ENCODE measurements around the gene ADAMTS14. TPM values are rescaled to one million over a fixed set of nuclear protein-coding genes. Genes with fewer than 3 reads are reported as not detected.
"Not testable (repeated sequence)": the region's sequence is repeated elsewhere in the genome, so short reads cannot be mapped to it uniquely, and the experiment has no call there.

Gene ADAMTS14
- polyA plus RNA-seq, 1 donor (not counting 4 experiments of a cell fraction or from before 2014, with no cell fraction given), result 0.09 TPM

- Histone ChIP-seq H2AFZ (ENCODE audit: control insufficient read depth, low read length) (no peak overlapping the region), H3K4me3 (ENCODE audit: control insufficient read depth in 2 of 3, extremely low read depth in 1 of 3, insufficient read depth in 2 of 3, low read depth in 1 of 3, low read length in 3 of 3) (no peak overlapping the region), H4K20me1 (ENCODE audit: control insufficient read depth, extremely low read depth, insufficient read depth, low read length) (no peaks in the 10 kb centered on the region), H3K9me1 (ENCODE audit: control insufficient read depth, extremely low read depth, insufficient read depth, low read length) (no peaks in the 10 kb centered on the region), H3K79me2 (ENCODE audit: control insufficient read depth, insufficient read depth, low read length) (no peaks in the 10 kb centered on the region), H3K4me2 (ENCODE audit: control insufficient read depth, extremely low read depth, insufficient read depth, low read depth, low read length) (no peak overlapping the region), H3K4me1 (ENCODE audit: control insufficient read depth, extremely low read depth, insufficient read depth, low read length) (no peaks in the 10 kb centered on the region), H3K27ac (ENCODE audit: control insufficient read depth, insufficient read depth, low read length) (no peak overlapping the region), H3K36me3 (ENCODE audit: control insufficient read depth in 2 of 2, extremely low read depth in 1 of 2, insufficient read depth in 2 of 2, low read length in 2 of 2) (no peaks in the 10 kb centered on the region), H3K9ac (ENCODE audit: control insufficient read depth, extremely low read depth, insufficient read depth, low read length) (no peak overlapping the region), H3K9me3 (ENCODE audit: control insufficient read depth, low read depth, low read length) (no peaks in the 10 kb centered on the region), H3K27me3 (ENCODE audit: control insufficient read depth, extremely low read depth, insufficient read depth, low read length) (peaks cover 22% of the 10 kb centered on the region)
- no peak for DNase-seq (ENCODE audit: low read depth, low spot score)
- dilution Hi-C loops (cut with MboI; ENCODE audit: extremely low pct_ligation_motif_present, low sequenced_read_pairs), result no loop called here
- no peak for FAIRE-seq
- TF ChIP-seq EZH2 (IDR thresholded peaks at IDR 0.05; ENCODE audit: low read length) (no peak), CTCF (optimal IDR thresholded peaks at IDR 0.05 in 1 of 3, IDR thresholded peaks at IDR 0.05 in 1 of 3, conservative IDR thresholded peaks at IDR 0.05 in 1 of 3; ENCODE audit: extremely low read depth in 1 of 3, insufficient read depth in 2 of 3, low read length in 3 of 3) (no peak)
Observed at GRCh38 chr10:70765794-70766594, 93.7 kb downstream of the ADAMTS14 start.

DNA sequence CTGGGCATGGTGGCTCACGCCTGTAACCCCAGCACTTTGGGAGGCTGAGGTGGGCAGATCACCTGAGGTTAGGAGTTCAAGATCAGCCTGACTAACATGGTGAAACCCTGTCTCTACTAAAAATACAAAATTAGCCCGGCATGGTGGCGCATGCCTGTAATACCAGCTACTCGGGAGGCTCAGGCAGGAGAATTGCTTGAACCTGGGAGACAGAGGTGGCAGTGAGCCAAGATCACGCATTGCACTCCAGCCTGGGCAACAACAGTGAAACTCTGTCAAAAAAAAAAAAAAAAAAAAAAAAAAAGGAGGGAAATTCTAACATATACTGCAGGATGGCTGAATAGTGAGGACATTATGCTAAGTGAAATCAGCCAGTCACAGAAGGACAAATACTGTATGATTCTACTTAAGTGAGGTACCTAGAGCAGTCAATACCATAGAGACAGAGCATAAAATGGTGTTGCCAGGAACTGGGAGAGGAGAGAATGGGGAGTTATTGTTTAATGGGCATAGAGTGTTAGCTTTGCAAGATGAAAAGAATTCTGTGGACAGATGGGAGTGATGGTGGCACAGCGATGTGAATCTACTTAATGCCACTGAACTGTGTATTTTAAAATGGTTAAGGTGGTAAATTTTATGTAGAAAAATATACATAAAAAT lies 95.8 kb downstream of the ADAMTS14 start:
- DNase-seq (ENCODE audit: low read depth, low spot score); H3K9me3 ChIP-seq (ENCODE audit: control insufficient read depth, low read depth, low read length); dilution Hi-C loops (cut with MboI; ENCODE audit: extremely low pct_ligation_motif_present, low sequenced_read_pairs); H3K36me3 ChIP-seq (ENCODE audit: control insufficient read depth in 2 of 2, extremely low read depth in 1 of 2, insufficient read depth in 2 of 2, low read length in 2 of 2); H3K79me2 ChIP-seq (ENCODE audit: control insufficient read depth, insufficient read depth, low read length); FAIRE-seq; H3K4me3 ChIP-seq (ENCODE audit: control insufficient read depth in 2 of 3, extremely low read depth in 1 of 3, insufficient read depth in 2 of 3, low read depth in 1 of 3, low read length in 3 of 3); H3K9me1 ChIP-seq (ENCODE audit: control insufficient read depth, extremely low read depth, insufficient read depth, low read length); H3K27ac ChIP-seq (ENCODE audit: control insufficient read depth, insufficient read depth, low read length); H3K9ac ChIP-seq (ENCODE audit: control insufficient read depth, extremely low read depth, insufficient read depth, low read length); H2AFZ ChIP-seq (ENCODE audit: control insufficient read depth, low read length); H3K4me2 ChIP-seq (ENCODE audit: control insufficient read depth, extremely low read depth, insufficient read depth, low read depth, low read length); H3K4me1 ChIP-seq (ENCODE audit: control insufficient read depth, extremely low read depth, insufficient read depth, low read length); H4K20me1 ChIP-seq (ENCODE audit: control insufficient read depth, extremely low read depth, insufficient read depth, low read length): not testable (repeated sequence)
- H3K27me3 ChIP-seq (ENCODE audit: control insufficient read depth, extremely low read depth, insufficient read depth, low read length), result peaks cover 13% of the 10 kb centered on the region
